HL-60 (cell line): ENCODE data around the gene KMT2C.

Experiments used
- DNase-seq, 2 experiments: peaks; one replicate each; pipeline ENCODE4 v3.0.0-alpha.2; 2010 to 2020; ENCODE audit warnings: low read depth in 1 of 2, low spot score in 1 of 2
- H3K27ac ChIP-seq: fragments of 250-450 bp; sonication (Bioruptor Pico); replicated peaks from 2 replicates; pipeline ENCODE4 v1.5.1; 2020; ENCODE audit warnings: mild to moderate bottlenecking, moderate library complexity
- H3K27me3 ChIP-seq: fragments of 250-450 bp; sonication (Bioruptor Pico); 2 replicates; pipeline ENCODE4 v1.5.1; 2021; ENCODE audit warnings: mild to moderate bottlenecking, moderate library complexity; ENCODE audit not compliant: insufficient read depth, poor library complexity, severe bottlenecking
- H3K4me3 ChIP-seq: replicated peaks from 2 replicates; pipeline ENCODE4 v1.5.1; 2011; ENCODE audit warnings: mild to moderate bottlenecking, control low read depth, low read length; ENCODE audit not compliant: insufficient read depth
- GABPA ChIP-seq: IDR thresholded peaks from 2 replicates; pipeline ENCODE4 v1.6.1; 2012; ENCODE audit warnings: low read depth
- POLR2AphosphoS5 ChIP-seq: IDR thresholded peaks from 2 replicates; pipeline ENCODE4 v1.6.1; 2012; ENCODE audit warnings: low read depth
- SPI1 ChIP-seq: IDR thresholded peaks from 2 replicates; pipeline ENCODE4 v1.6.1; 2012; ENCODE audit warnings: low read depth, mild to moderate bottlenecking, borderline replicate concordance
- TF ChIP-seq, protein P1 (sequence below): IDR thresholded peaks from one replicate; pipeline ENCODE4 v1.5.1; 2011; ENCODE audit warnings: low read length, control low read depth, inconsistent platforms; ENCODE audit not compliant: insufficient read depth
- TF ChIP-seq, protein P2 (sequence below): IDR thresholded peaks from 2 replicates; pipeline ENCODE4 v1.6.1; 2012; ENCODE audit warnings: low read depth; ENCODE audit not compliant: insufficient replicate concordance

KMT2C gene

GRCh38 chr7:152370297-152370696, 65.5 kb downstream of the KMT2C start:
- H3K4me3 ChIP-seq, result no peak overlapping the region
- no peak for DNase-seq
- TF ChIP-seq POLR2AphosphoS5, result no peak
- no peak overlapping the region for H3K27ac ChIP-seq
- no peaks in the 10 kb centered on the region for H3K27me3 ChIP-seq

DNA sequence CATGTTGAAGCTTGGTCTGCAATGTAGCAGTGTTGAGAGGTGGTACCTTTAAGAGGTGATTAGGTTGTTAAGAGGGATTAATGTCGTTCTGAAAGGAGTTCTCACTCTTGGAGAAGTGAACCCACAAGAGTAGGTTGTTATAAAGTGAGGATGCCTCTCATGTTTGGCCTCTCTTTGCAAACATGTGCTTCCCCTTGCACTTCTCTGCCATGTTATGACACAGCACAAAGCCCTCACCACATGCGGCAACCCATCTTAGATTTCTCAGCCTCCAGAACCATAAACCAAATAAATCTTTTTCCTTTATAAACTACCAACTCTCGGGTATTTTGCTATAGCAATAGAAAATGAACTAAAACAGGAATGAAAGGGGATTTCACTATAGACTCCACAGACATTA, 66.3 kb downstream of the KMT2C start:
- H3K27ac ChIP-seq, result no peak overlapping the region
- DNase-seq, result no peak
- H3K27me3 ChIP-seq, result no peaks in the 10 kb centered on the region
- no peak overlapping the region for H3K4me3 ChIP-seq
- TF ChIP-seq, protein P1, sequence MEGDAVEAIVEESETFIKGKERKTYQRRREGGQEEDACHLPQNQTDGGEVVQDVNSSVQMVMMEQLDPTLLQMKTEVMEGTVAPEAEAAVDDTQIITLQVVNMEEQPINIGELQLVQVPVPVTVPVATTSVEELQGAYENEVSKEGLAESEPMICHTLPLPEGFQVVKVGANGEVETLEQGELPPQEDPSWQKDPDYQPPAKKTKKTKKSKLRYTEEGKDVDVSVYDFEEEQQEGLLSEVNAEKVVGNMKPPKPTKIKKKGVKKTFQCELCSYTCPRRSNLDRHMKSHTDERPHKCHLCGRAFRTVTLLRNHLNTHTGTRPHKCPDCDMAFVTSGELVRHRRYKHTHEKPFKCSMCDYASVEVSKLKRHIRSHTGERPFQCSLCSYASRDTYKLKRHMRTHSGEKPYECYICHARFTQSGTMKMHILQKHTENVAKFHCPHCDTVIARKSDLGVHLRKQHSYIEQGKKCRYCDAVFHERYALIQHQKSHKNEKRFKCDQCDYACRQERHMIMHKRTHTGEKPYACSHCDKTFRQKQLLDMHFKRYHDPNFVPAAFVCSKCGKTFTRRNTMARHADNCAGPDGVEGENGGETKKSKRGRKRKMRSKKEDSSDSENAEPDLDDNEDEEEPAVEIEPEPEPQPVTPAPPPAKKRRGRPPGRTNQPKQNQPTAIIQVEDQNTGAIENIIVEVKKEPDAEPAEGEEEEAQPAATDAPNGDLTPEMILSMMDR, result no peak
- TF ChIP-seq SPI1, result no peak
- TF ChIP-seq POLR2AphosphoS5, result no peak
- TF ChIP-seq GABPA, result no peak
- TF ChIP-seq, protein P2, sequence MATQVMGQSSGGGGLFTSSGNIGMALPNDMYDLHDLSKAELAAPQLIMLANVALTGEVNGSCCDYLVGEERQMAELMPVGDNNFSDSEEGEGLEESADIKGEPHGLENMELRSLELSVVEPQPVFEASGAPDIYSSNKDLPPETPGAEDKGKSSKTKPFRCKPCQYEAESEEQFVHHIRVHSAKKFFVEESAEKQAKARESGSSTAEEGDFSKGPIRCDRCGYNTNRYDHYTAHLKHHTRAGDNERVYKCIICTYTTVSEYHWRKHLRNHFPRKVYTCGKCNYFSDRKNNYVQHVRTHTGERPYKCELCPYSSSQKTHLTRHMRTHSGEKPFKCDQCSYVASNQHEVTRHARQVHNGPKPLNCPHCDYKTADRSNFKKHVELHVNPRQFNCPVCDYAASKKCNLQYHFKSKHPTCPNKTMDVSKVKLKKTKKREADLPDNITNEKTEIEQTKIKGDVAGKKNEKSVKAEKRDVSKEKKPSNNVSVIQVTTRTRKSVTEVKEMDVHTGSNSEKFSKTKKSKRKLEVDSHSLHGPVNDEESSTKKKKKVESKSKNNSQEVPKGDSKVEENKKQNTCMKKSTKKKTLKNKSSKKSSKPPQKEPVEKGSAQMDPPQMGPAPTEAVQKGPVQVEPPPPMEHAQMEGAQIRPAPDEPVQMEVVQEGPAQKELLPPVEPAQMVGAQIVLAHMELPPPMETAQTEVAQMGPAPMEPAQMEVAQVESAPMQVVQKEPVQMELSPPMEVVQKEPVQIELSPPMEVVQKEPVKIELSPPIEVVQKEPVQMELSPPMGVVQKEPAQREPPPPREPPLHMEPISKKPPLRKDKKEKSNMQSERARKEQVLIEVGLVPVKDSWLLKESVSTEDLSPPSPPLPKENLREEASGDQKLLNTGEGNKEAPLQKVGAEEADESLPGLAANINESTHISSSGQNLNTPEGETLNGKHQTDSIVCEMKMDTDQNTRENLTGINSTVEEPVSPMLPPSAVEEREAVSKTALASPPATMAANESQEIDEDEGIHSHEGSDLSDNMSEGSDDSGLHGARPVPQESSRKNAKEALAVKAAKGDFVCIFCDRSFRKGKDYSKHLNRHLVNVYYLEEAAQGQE, result no peak

- TF ChIP-seq GABPA (no peak), POLR2AphosphoS5 (no peak), SPI1 (no peak)
- TF ChIP-seq, protein P2, result no peak
- TF ChIP-seq, protein P1, result no peak
- Histone ChIP-seq H3K27me3 (no peaks in the 10 kb centered on the region), H3K27ac (no peak overlapping the region), H3K4me3 (no peak overlapping the region)
- DNase-seq, result no peak
Measured at GRCh38 chr7:152367170-152367569, 68.6 kb downstream of the KMT2C start.

DNA sequence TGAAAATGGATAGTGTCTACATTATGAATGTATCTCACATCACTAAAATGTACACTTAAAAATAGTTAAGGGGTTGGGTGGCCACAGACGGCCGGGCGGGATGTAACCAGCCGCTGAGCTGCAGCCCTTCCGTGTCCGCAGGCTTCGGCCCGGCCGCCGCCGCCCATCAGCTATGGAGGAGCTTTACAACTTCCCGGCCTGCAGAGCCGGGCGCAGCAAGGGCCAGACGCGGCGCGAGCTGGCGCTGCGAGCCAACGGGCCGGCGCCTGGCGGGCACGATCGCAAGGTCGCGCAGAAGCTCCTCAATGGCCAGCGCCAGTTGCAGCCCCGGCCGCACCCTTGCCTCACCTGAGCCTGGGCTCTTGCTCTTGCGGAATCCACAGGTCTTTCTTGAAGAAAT, 69.1 kb downstream of the KMT2C start:
- no peaks in the 10 kb centered on the region for H3K27me3 ChIP-seq
- no peak overlapping the region for H3K4me3 ChIP-seq
- H3K27ac ChIP-seq, result no peak overlapping the region
- TF ChIP-seq, protein P1, result no peak
- no peak for TF ChIP-seq GABPA
- TF ChIP-seq SPI1, result no peak
- TF ChIP-seq POLR2AphosphoS5, result no peak
- TF ChIP-seq, protein P2, result no peak
- DNase-seq, result no peak
